Sigmoid colon (tissue), 4 donors: Measurements from ENCODE around the gene KREMEN2.

Experiments used
- CTCF ChIP-seq, 4 experiments: fragments of 450-650 bp in 3 of 4; fragments of 200-600 bp in 1 of 4; IDR thresholded peaks; one replicate each; pipeline ENCODE4 v1.5.1; 2016 to 2019; ENCODE audit warnings: antibody characterized with exemption in 4 of 4, mild to moderate bottlenecking in 3 of 4, moderate library complexity in 2 of 4
- POLR2A ChIP-seq, 2 donors: fragments of 450-650 bp; IDR thresholded peaks; one replicate each; pipeline ENCODE4 v1.6.1; 2016; ENCODE audit warnings: antibody characterized with exemption in 2 of 2, mild to moderate bottlenecking in 2 of 2, moderate library complexity in 2 of 2
- POLR2AphosphoS5 ChIP-seq, 4 donors: sonication (generic); formaldehyde crosslinking; IDR thresholded peaks; one replicate each; pipeline ENCODE4 v1.6.1; 2017; ENCODE audit warnings: antibody characterized with exemption in 4 of 4

GRCh38 chr16:2983706-2984136 is 19.6 kb downstream of the KREMEN2 start:
- TF ChIP-seq POLR2AphosphoS5 (IDR thresholded peaks at IDR 0.05), result no peak
- TF ChIP-seq CTCF (IDR thresholded peaks at IDR 0.05), result peak; percentile 38 to 96 (median 72)
- TF ChIP-seq POLR2A (IDR thresholded peaks at IDR 0.05), result no peak
